Liver (tissue), 9 donors: ENCODE data around the gene PRAMEF12. TPM values are rescaled to one million over a fixed set of nuclear protein-coding genes. Genes with fewer than 3 reads are reported as not detected.

Experiments
- DNase-seq: peaks from one replicate; pipeline ENCODE4 v3.0.0-alpha.2; 2017; ENCODE audit warnings: low spot score
- H3K27ac ChIP-seq, 2 donors: one replicate each; pipeline ENCODE4 v1.7.0; 2013; ENCODE audit warnings: inconsistent platforms in 2 of 2, low read length in 2 of 2, control low read depth in 1 of 2, low read depth in 1 of 2, mild to moderate bottlenecking in 1 of 2
- H3K27me3 ChIP-seq, 4 donors: one replicate each; pipeline versions ENCODE4 v1.6.1 to v1.7.0; 2013; ENCODE audit warnings: low read length in 3 of 4, inconsistent platforms in 1 of 4, mild to moderate bottlenecking in 1 of 4, moderate library complexity in 1 of 4; ENCODE audit not compliant: control insufficient read depth in 4 of 4, insufficient read depth in 4 of 4
- H3K36me3 ChIP-seq, 4 donors: one replicate each; pipeline versions ENCODE4 v1.6.1 to v1.7.0; 2013; ENCODE audit warnings: low read length in 3 of 4, mild to moderate bottlenecking in 3 of 4, low read depth in 1 of 4, moderate library complexity in 1 of 4; ENCODE audit not compliant: control insufficient read depth in 4 of 4, insufficient read depth in 3 of 4
- H3K4me1 ChIP-seq, 4 donors: one replicate each; pipeline versions ENCODE4 v1.6.1 to v1.7.0; 2013; ENCODE audit warnings: low read length in 3 of 4, mild to moderate bottlenecking in 3 of 4, moderate library complexity in 1 of 4; ENCODE audit not compliant: control insufficient read depth in 4 of 4, insufficient read depth in 4 of 4
- H3K4me3 ChIP-seq, 3 donors: one replicate each; pipeline versions ENCODE4 v1.6.1 to v1.7.0; 2013; ENCODE audit warnings: low read length in 3 of 3, control low read depth in 1 of 3, low read depth in 1 of 3, mild to moderate bottlenecking in 1 of 3
- H3K9ac ChIP-seq, 2 donors: one replicate each; pipeline ENCODE4 v1.7.0; 2013; ENCODE audit warnings: low read length in 2 of 2, mild to moderate bottlenecking in 2 of 2, moderate library complexity in 2 of 2, control low read depth in 1 of 2, low read depth in 1 of 2
- H3K9me3 ChIP-seq, 4 donors: one replicate each; pipeline versions ENCODE4 v1.6.1 to v1.7.0; 2013; ENCODE audit warnings: low read length in 3 of 4; ENCODE audit not compliant: control insufficient read depth in 4 of 4
- EGR1 ChIP-seq, 2 donors: IDR thresholded peaks; 2 replicates each; pipeline ENCODE4 v1.6.1; 2016 to 2018; ENCODE audit warnings: antibody characterized with exemption in 2 of 2, low read depth in 2 of 2
- FOXA1 ChIP-seq: IDR thresholded peaks from 2 replicates; pipeline ENCODE4 v1.6.1; 2016; ENCODE audit warnings: antibody characterized with exemption
- FOXA2 ChIP-seq: IDR thresholded peaks from 2 replicates; pipeline ENCODE4 v1.6.1; 2016; ENCODE audit warnings: antibody characterized with exemption
- GABPA ChIP-seq, 2 donors: IDR thresholded peaks in 1 of 2; conservative IDR thresholded peaks in 1 of 2; 2 replicates each; pipeline ENCODE4 v1.6.1; 2016; ENCODE audit warnings: antibody characterized with exemption in 2 of 2, mild to moderate bottlenecking in 1 of 2, moderate library complexity in 1 of 2
- HNF4A ChIP-seq, 2 donors: conservative IDR thresholded peaks; 2 replicates each; pipeline ENCODE4 v1.6.1; 2016; ENCODE audit warnings: antibody characterized with exemption in 2 of 2, mild to moderate bottlenecking in 2 of 2
- HNF4G ChIP-seq: IDR thresholded peaks from 2 replicates; pipeline ENCODE4 v1.6.1; 2016; ENCODE audit warnings: antibody characterized with exemption
- NR2F2 ChIP-seq: IDR thresholded peaks from 2 replicates; pipeline ENCODE4 v1.6.1; 2016; ENCODE audit warnings: antibody characterized with exemption
- RAD21 ChIP-seq, 2 donors: IDR thresholded peaks; 2 replicates each; pipeline ENCODE4 v1.6.1; 2016; ENCODE audit warnings: antibody characterized with exemption in 2 of 2, mild to moderate bottlenecking in 2 of 2
- SP1 ChIP-seq: IDR thresholded peaks from 2 replicates; pipeline ENCODE4 v1.6.1; 2018; ENCODE audit warnings: antibody characterized with exemption, mild to moderate bottlenecking
- YY1 ChIP-seq: IDR thresholded peaks from 2 replicates; pipeline ENCODE4 v1.6.1; 2016; ENCODE audit warnings: antibody characterized with exemption, mild to moderate bottlenecking
- ZBTB33 ChIP-seq: IDR thresholded peaks from 2 replicates; pipeline ENCODE4 v1.6.1; 2016; ENCODE audit warnings: antibody characterized with exemption
- WGBS: extraction: QIAGEN DNeasy Blood & Tissue Kit; methylation state at CpG from one replicate; pipeline ENCODE4 v1.1.7; 2013; 5-methylcytosine and 5-hydroxymethylcytosine counted together
- polyA plus RNA-seq, 2 donors: library from polyadenylated mRNA; stranded (reverse) in 1 of 2; unstranded in 1 of 2; fragments of 200-250 nt in 1 of 2; fragments of >200 nt in 1 of 2; fragmentation: Nextera tagmentation in 1 of 2; extraction: Ambion mirVana in 1 of 2; gene quantifications; one replicate each; pipeline versions ENCODE4 v1.2.1 to v1.2.3, GENCODE V29; 2013 to 2015
- total RNA-seq, 2 donors: library from RNA; depleted of rRNA; stranded (reverse); fragments of >200 nt; gene quantifications; one replicate each; pipeline ENCODE4 v1.2.3, GENCODE V29; 2014
- TF ChIP-seq, protein P1 (sequence below): IDR thresholded peaks from 2 replicates; pipeline ENCODE4 v1.6.1; 2016; ENCODE audit warnings: antibody characterized with exemption, mild to moderate bottlenecking
- donor health status: healthy.
- donor health status: healthy.
- donor health status: healthy.
- donor health status: healthy.
- donor health status: healthy.

Gene PRAMEF12
- total and polyA plus RNA-seq, 4 donors, result not detected

- peaks cover 0 to 6% (median 2%) of the 10 kb centered on the region in 4 donors for H3K27me3 ChIP-seq
- TF ChIP-seq, protein P1, sequence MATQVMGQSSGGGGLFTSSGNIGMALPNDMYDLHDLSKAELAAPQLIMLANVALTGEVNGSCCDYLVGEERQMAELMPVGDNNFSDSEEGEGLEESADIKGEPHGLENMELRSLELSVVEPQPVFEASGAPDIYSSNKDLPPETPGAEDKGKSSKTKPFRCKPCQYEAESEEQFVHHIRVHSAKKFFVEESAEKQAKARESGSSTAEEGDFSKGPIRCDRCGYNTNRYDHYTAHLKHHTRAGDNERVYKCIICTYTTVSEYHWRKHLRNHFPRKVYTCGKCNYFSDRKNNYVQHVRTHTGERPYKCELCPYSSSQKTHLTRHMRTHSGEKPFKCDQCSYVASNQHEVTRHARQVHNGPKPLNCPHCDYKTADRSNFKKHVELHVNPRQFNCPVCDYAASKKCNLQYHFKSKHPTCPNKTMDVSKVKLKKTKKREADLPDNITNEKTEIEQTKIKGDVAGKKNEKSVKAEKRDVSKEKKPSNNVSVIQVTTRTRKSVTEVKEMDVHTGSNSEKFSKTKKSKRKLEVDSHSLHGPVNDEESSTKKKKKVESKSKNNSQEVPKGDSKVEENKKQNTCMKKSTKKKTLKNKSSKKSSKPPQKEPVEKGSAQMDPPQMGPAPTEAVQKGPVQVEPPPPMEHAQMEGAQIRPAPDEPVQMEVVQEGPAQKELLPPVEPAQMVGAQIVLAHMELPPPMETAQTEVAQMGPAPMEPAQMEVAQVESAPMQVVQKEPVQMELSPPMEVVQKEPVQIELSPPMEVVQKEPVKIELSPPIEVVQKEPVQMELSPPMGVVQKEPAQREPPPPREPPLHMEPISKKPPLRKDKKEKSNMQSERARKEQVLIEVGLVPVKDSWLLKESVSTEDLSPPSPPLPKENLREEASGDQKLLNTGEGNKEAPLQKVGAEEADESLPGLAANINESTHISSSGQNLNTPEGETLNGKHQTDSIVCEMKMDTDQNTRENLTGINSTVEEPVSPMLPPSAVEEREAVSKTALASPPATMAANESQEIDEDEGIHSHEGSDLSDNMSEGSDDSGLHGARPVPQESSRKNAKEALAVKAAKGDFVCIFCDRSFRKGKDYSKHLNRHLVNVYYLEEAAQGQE, result no peak
- TF ChIP-seq FOXA1 (no peak), FOXA2 (no peak), NR2F2 (no peak), HNF4A (conservative IDR thresholded peaks at IDR 0.05) (no peak), GABPA (IDR thresholded peaks at IDR 0.05 in 1 of 2, conservative IDR thresholded peaks at IDR 0.05 in 1 of 2) (no peak), ZBTB33 (no peak), SP1 (no peak), HNF4G (no peak), YY1 (no peak), EGR1 (IDR thresholded peaks at IDR 0.05; ENCODE audit: low read depth in 2 of 2) (no peak)
- DNase-seq, result no peak
- H3K27ac ChIP-seq, result no peak overlapping the region
- 75% methylated on average over 6 of the region's 6 CpGs for WGBS
- H3K36me3 ChIP-seq, result no peaks in the 10 kb centered on the region
- H3K9me3 ChIP-seq, result no peaks in the 10 kb centered on the region
- H3K4me1 ChIP-seq, result no peaks in the 10 kb centered on the region
- H3K9ac ChIP-seq, result no peak overlapping the region
- no peak overlapping the region for H3K4me3 ChIP-seq
Observed at GRCh38 chr1:12756768-12757413, 16.6 kb upstream of the PRAMEF12 start.

DNA sequence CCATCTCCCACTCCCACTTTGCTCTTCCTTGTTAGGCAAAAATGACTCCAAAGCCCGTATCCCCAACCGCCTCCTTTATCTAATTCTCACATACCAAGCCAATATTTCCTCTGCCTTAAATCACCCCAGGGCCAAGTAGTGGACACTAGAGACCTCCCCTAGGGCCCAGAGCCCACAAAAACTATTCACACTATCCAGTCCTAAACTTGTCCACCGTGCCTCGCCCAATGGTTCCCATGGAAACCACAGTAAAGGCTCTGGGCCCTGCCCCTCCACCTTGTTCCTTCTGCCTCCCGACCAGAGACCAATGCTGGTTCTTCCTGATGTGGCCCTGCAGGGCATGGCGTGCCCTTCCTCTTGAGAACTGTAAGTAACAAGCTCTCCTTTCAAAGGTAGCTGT, 15.7 kb upstream of the PRAMEF12 start:
- H3K27ac ChIP-seq, result no peak overlapping the region

More for the DNA sequence above, 15.7 kb upstream of the PRAMEF12 start:
- no peaks in the 10 kb centered on the region for H3K4me1 ChIP-seq
- 73% methylated on average over 6 of the region's 6 CpGs for WGBS
- no peak for DNase-seq
- no peaks in the 10 kb centered on the region for H3K36me3 ChIP-seq
- H3K9me3 ChIP-seq, result no peaks in the 10 kb centered on the region
- TF ChIP-seq HNF4A (conservative IDR thresholded peaks at IDR 0.05), result no peak
- TF ChIP-seq YY1, result no peak
- TF ChIP-seq RAD21 (IDR thresholded peaks at IDR 0.05), result no peak
- TF ChIP-seq FOXA2, result no peak
- no peak for TF ChIP-seq ZBTB33
- no peak overlapping the region for H3K9ac ChIP-seq
- no peak overlapping the region for H3K4me3 ChIP-seq
- peaks cover 0 to 6% (median 2%) of the 10 kb centered on the region in 4 donors for H3K27me3 ChIP-seq
